Measurements from ENCODE around the gene RBM10.
A peak's percentile ranks its signal among the peaks of the same experiment; 100 is the strongest.

RBM10 gene

DNA sequence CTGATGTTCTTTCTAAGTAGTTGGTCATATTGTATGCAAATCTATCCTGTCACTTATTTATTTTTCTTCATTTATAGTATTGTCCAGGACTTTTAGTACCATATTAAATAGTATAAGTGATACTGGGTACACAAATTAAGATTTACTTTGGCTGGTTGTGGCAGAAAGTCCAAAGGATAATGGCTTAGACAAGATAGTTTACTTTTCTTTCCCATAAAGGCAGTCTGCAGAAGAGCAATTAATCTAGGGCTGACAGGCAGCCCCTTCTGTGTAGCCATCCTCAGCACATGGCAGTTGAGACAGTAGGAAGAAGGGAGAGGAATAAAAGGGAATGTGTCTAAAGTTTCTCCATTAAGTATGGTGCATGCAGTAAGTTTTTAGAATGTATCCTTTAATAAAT is 6.4 kb downstream of the RBM10 start:
- no peak for DNase-seq

DNA sequence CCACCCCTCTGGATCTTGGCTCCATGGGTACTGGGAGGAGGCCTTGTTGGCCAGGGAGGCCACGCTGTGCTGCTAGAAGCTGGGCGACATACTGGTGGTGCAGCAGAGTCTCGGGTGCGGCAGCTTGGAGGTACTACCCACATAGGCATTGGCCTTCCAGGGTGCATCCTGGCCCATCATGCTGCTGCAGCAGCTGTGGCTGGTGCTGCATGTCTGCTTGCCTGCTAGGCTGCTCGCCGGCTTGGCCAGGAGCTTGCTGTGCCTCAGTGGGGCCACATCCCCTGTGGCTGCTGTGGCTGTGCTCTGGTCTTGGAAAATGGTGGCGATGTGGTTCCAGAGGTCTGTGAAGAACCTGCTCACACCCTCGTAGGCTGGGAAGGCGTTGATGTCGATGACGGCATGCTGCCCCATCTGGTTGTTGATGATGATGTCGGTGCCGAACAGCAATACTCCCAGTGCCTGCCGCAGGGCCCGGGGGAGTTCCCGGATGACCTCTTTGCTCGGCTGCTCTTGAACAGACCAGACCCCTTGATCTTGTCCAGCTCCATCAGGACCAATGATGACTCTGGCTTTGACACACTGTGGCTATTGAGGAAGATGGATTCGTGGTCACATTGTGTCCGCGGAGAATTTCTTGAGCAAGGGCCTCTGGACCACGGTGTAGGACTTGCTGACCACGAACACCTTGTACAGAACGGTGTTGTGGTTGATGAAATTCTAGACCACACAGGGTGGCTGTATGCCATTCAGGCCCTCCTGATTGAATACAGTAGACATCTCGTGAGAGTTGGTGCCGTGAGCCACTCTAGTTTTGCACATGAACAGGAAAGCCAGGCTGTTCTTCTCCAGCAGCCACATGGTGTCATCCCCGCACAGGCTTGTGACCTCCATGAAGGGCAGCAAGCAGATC is 11.8 kb downstream of the RBM10 start:
- no peak for DNase-seq

DNA sequence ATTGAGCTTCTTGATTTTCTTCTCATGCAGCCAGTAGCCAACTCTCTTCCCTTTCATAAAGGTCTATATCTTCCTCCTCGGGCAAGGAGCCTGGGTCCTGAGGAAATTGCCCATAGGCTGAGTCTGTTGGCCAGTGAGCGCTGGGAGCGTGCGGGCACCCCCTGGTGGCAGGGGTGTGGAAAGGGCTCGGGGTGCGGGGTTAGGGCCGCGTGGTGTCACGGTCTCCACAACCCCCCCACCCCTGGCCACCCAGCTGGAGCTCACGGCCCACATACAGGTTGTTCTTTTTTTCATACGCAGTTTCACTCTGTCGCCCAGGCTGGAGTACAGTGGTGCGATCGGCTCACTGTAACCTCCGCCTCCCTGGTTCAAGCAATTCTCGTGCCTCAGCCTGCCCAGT is 13.1 kb downstream of the RBM10 start:
- no peak for DNase-seq

DNA sequence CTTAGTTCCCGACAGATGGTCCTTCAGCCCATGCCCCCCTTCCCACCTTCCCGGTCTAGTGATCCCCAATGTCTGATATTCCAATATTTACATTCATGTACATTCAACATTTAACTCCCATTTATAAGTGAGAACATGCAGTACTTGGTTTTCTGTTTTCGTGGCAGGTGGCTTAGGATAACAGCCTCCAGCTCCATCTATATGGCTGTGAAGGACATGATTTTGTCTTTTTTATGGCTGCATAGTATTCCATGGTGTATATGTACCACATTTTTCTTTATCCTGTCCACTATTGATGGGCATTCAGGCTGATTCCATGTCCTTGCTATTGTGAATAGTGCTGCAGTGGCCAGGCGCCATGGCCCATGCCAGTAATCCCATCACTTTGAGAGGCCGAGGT is 13.8 kb downstream of the RBM10 start:
- no peak for DNase-seq

DNA sequence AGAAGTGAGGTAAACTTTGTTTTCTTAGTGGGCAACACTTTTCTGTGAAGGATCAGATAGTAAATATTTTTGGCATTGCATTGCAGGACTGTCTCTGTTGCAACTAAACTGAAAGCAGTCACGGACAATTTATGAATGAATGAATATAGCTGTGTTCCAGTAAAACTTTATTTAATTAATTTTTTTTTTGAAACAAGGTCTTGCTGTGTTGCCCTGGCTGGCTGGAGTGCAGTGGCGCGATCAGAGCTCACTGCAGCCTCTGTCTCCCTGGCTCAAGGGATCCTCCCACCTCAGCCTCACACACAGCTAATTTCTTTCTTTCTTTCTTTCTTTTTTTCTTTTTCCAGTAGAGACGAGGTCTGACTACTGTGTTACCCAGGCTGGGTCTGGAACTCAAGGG is 15.8 kb downstream of the RBM10 start:
- no peak for DNase-seq

DNA sequence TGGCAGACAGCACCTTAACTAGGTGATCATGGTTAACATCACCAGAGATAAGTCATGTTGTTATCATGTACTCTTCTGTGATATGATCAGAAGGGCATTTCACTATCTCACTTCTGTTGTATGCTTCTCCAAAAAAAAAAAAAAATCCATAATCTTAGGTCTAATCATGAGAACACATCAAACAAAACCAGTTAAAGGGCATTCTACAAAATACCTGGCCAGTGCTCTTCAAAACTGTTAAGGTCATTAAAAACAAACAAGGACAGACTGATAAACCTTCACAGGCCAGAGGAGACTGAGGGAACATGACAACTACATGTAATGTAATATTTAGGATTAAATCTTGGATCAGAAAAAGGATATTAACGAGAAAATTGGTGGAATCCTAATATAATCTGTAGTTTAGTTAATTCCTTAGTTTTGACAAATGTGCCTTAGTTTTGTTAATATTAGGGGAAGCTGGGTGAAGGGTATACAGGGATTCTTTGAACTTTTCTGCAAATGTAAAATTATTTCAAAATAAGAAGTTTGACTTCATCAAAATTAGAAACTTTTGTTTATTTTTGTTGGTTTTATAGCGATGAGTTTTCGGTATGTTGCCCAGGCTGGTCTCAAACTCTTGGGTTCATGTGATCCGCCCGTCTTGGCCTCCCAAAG is 18.0 kb downstream of the RBM10 start:
- DNase-seq = no peak

DNA sequence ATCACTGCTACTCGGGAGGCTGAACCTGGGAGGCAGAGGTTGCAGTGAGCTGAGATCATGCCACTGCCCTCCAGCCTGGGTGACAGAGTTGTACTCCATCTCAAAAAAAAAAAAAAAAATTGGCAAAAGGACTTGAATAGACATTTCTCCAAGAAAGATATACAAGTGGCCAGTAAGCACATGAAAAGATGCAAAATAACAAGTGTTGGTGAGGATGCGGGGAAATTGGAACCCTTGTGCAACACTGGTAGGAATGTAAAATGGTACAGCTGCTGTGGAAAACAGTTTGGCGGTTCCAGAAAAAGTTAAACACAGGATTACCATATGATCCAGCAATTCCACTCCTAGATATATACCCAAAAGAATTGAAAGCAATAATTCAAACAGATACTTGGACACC is 19.4 kb downstream of the RBM10 start:
- no peak for DNase-seq

DNA sequence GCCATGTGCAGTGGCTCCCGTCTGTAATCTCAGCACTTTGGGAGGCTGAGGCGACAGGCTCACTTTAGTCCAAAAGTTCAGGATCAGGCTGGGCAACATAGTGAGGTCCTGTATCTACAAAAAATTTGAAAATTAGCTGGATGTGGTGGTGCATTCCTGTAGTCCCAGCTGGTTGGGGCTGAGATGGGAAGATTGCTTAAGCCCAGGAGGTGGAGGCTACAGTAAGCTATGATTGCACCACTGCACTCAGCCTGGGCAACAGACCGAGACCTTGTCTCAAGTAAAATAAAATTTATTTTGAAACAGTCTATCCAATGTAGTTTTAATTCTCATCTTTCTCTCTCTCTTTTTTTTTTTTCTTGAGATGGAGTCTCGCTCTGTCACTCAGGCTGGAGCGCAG is 21.1 kb downstream of the RBM10 start:
- DNase-seq = no peak

DNA sequence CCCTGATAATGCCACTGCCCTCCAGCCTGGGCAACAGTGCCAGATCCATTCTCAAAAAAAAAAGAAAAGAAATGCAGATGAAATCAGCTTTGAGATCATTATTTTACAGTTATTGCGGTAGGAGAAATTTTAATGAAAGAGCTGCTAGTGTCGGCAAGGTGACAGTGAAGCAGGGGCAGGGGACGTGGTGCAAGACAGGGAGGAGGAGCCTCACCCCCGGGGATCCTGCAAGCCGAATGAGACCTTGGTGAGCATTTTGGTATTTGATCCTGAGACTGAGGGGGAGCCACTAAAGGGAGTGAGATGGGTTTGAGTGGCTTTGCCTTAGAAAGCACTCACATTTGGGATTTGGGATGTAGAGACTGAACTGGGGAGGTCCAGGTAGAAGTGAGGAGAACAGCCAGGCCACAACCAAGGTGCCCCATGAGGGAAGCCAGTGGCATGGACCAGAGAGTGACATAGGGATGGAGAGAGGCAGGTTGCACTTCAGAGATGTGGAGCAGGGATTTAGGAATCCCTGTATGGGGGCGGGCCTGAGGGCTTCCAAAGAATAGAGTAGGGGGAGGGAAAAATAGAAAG is 23.6 kb downstream of the RBM10 start:
- DNase-seq = no peak

DNA sequence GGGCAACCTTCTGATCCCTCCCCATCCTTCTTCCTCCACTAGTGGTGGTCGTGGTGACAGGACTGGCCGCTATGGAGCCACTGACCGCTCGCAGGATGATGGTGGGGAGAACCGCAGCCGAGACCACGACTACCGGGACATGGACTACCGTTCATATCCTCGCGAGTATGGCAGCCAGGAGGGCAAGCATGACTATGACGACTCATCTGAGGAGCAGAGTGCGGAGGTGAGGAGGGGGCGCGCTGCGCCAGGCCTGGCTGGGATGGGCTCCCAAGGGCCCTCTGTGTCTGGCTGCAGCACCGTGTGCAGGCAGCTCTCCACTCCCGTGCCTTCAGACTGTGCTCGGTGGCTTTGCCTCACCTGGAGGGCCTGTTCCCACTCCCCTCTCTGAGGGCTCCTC is 24.3 kb downstream of the RBM10 start:
- DNase-seq = no peak

DNA sequence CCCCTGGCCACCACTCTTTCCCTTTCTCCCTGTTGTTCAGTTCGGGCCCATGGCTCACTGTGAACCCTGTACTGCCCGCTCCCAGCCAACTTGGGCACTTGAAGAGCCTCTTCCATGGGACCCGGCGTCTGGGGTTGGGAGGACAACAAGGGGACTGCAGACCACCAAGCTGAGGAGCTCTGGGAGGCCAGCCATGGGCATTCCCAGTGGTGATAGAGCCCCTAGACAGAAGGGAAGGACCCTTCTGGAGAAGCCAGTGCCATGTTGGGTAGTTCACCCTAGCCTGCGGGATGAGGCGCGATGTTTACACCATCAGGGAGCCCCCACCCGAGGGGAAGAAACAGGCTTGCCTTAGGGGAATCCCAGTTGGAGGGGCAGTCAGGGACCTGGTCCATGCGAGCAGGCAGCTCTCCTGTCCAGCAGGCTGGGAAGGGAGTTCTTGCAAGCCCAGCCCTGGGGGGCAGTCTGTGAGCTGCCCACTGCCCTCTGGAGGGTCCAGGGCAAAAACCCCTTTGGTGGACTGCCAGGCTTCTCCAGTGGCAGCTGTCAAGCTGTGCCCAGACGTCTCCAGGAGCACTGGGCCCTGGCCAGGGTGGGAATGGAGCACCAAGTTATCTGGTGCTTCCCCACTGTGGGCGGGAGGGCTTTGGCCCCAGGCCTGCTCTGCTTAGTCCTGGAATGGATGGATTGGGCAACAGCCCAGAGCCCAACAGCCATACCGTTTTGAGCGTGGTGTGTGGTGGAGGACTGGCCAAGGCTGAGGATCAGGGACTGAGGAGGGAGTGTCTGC is 24.9 kb downstream of the RBM10 start:
- DNase-seq = peak in 1 of 14 donors; percentile 22

DNA sequence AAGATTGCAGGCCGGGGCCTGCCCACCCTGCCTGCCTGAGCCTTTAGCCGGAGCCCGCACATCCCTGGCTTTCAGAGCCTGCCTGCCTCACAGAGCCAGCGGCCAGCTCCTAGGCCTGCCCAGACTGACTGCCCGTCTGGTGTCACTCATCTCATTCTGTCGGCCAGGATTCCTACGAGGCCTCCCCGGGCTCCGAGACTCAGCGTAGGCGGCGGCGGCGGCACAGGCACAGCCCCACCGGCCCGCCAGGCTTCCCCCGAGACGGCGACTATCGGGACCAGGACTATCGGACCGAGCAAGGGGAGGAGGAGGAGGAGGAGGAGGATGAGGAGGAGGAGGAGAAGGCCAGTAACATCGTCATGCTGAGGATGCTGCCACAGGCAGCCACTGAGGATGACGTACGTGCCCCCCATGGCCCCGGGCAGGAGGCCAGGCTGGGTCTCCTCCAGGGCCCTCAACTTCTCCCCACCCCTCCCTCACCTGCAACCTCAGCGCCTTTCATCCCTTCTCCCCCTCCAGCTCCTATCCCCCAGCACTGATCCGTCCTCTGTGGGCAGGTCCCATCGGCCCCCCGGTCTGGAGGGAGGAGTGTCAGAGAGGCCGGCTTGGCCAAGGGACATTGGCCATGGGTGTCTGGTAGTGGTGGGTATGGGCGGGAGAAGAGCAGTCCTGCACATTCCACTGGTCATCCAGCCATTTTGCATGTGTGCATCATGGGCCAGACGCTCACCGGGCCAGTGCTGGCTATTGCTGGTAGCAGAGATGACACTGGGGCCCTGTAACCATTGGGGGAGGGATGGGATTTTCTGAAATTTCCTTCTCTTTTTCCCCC is 26.1 kb downstream of the RBM10 start:
- no peak for DNase-seq

DNA sequence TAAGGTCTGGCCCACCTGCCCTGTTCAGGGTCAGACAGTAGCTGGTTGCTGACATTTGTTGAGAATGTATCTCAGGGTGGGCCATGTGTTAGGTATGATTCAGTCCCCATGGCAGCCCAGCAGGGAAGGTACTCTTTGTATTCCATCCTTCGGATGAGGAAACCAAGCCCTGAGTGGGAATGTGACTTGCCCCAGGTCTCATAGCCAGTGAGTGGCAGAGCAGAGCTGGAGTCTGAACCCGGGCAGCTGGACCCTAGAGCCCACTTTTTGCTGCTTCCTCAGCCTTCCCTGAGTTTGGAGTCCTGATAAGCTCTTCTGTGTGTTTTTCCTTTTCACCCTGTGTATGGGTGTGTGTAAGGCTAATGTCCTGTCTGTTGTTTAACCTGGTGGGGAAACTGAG is 27.0 kb downstream of the RBM10 start:
- no peak for DNase-seq

DNA sequence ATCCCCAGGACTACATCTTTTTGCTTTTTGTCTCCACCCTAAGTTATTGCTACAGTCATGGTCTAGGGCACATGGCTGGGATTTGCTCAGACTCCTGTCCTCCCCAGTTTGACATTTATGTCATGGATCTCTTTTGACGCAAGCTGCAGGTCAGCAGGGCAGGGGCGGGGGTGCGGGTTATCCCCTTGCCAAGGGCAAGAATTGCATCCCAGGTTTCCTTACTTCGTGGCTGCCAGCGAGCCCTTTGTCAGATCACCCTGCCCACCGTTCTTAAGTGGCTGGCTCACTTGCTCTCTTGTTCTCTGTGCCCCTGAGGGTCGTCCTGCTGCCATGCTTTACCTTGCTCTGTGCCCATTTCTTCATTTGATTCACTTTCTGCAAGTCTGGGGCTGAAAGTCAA is 27.5 kb downstream of the RBM10 start:
- DNase-seq = no peak

DNA sequence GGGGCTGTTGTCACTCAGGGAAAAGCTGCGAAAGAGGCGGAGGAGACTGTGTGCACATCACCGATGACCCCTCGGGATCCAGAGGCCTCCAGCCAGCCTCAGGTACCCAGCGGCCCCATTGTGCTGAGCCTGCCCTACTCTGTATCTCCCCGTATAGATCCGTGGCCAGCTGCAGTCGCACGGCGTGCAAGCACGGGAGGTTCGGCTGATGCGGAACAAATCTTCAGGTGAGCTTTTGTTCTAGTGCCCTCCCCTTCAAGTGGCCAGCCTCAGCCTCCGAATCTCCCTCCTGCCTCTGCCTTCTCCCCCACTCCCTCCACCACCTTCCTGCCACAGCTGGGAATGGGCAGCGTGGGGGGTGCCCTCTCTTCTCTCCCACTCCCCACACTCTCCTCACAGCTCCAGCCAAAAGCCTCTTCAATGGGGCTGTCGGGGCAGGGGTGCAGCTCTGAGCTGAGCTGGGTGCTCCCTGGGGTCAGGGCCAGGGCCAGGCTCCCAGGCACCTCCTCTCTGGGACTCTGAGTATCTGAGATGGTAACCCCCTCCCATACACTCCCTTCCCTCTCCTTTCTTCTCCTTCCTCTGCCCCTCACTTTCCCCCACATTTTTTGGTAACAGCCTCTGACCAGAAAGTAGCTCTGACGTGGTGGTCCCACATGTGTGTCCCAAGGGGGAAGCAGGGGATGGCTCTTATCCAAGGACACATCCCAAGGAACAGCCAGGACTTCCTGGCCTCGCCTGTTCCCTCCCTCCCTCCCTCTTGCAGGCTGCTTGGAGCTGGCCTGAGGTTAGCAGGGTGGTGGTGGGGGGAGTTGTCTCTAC is 28.2 kb downstream of the RBM10 start:
- no peak for DNase-seq

DNA sequence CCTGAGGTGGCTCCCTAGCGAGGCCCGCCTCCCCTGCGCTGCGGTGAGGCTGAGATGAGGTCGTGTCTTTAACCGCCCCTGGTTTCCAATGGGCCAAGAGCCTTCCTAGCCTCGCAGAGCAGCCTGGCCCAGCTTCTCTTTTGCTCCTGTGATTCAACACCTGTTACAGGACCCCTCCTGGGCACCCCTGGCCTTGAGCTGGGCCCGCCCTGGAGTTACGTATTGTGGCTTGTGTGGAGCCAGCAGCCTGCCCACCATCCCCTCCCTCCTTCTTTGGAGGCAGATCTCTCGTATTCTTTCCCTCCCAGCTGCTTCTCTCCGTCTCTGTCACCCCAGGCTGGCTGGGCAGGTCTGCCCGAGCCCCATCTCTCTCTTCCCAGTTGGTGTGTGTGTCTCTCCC is 29.4 kb downstream of the RBM10 start:
- no peak for DNase-seq

DNA sequence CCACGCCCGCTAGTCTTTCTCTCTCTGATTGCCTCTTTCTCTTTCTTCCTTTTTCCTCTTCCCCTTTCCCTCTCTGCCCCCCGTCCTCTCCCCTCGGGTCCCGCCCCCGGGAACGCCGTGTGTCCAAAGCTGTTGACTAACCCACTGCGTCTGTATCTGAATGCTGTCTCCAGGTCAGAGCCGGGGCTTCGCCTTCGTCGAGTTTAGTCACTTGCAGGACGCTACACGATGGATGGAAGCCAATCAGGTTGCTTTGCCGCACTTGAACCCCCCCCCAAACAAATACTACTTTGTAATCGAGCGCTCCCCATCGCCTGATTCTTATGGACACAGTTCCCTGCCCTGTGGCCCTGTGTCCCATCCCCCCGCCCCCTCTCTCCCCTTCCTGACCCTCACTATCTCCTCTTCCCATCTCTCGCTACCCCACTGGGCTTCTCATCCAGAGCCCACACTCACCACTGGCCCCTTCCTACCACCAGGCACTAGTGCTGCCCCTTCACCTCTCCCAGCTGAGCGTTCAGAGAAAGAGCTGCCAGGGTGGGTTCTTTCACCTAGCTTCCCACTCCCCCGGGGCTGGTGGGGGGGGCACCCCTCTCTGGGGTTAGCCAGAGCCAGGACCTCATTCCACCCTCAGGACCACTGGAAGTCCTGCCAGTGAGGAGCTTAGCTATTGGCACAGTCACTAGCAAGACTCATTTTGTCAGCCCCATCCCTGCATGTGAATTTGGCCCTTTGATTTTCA is 30.0 kb downstream of the RBM10 start:
- DNase-seq = no peak

DNA sequence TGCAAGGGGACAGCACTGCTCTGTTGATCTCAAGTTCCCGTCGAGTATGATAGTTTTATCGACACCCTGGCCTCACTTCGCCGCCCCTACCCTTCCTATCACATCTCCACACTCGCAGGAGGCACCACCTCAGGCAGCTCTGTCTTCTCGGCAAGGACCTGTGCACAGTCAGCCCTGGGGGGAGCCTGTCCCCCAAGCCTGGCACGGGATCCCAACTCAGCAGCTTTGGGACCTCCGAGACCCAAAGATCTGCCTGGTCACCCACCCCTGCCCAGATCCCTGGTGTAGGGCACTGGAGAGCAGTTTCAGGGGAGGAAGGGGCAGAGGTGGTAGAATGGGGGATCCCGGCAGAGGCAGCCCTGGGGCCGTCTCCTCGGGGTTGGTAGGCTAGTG is 30.6 kb downstream of the RBM10 start:
- DNase-seq = no peak

DNA sequence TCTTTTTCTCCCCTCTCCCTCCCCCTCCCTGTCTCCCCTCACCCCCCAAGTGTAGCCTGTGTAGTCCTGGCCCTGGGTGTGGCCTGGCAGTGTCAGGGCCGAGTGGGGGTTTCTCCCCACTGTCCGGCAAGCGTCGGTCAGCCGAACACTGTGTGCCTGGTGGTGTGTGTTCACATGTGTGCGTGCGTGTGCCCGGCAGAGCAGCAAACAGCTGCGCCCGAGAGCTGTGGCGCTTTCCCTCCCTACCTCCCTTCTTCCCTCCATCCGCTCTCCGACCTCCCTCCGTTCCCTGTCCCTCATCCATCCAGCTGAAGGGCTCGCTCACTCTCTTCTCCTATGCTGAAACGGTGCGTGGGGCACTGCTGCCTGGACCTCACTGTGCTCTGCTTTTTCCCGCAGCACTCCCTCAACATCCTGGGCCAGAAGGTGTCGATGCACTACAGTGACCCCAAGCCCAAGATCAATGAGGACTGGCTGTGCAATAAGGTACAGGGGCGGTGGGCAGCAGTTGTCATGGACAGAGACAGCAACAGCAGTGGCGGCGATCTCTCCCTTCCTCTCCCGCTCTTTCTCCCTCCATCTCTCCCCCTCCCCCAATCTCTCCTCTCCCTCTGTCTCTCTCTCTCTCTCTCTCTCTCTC is 31.2 kb downstream of the RBM10 start:
- DNase-seq = no peak

DNA sequence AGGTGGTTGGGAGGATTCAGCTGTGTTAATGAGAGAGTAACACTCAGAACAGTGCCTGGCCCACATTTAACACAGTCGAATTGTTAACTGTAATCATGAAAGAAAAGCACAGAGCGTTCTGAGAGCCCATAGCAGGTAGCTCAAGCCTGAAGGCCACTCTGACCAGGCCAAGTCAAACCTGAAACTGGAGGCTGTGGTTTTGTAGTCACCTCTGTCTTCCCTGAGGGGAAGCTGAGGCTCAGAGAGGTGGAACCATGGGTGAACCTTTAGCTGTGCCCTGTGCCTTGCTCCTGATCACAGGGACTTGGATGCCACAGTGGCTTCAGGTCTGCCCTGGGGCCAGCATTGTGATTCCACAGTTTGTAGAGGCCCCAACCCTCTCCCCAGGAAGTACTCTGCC is 32.1 kb downstream of the RBM10 start:
- DNase-seq = no peak

All from C1 segment of cervical spinal cord (tissue), 14 donors.